ENCODE measurements around the gene HSD11B1.

DNA sequence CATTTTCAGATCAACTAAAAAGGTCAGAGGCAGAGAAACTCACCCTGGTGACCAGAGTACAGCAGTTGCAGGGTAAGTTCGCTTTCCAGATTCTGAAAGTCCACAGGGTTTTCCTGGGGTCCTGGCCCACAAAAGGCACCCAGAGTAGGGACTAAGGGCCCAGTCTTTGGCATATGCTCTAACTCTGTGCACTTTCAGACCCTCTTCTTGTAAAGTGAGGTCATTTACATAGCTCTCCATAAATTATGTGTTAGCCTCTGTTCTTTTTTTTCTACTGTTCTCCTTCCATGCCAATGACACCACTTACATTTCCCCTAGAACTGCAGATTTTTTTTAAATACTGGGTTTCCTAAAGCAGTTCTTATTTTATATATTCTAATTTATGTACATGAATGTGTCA, 73.5 kb downstream of the HSD11B1 start:
- TF ChIP-seq CTCF (IDR thresholded peaks at IDR 0.05) (no peak), POLR2A (IDR thresholded peaks at IDR 0.05) (no peak)

All from lower leg skin (tissue), 3 donors.